HepG2 (cell line): Measurements from ENCODE around the gene RNASE13. TPM values are rescaled to one million over a fixed set of nuclear protein-coding genes. Genes with fewer than 3 reads are reported as not detected.

Source experiments
- HOXA9 ChIP-seq: sonication (generic); formaldehyde crosslinking; IDR thresholded peaks from 2 replicates; pipeline ENCODE4 v1.8.1; 2022; ENCODE audit warnings: missing genetic modification reagents, mild to moderate bottlenecking, moderate library complexity, borderline replicate concordance
- MED13 ChIP-seq: sonication (generic); formaldehyde crosslinking; IDR thresholded peaks from 2 replicates; pipeline ENCODE4 v1.5.0; 2020; ENCODE audit warnings: missing genetic modification reagents
- MTERF4 ChIP-seq: sonication (generic); formaldehyde crosslinking; IDR thresholded peaks from 2 replicates; pipeline ENCODE4 v1.8.0; 2023; ENCODE audit warnings: mild to moderate bottlenecking, missing genetic modification reagents
- POLR2A ChIP-seq, 2 experiments: IDR thresholded peaks; 2 replicates each; pipeline ENCODE4 v1.6.1; 2011; ENCODE audit warnings: low read depth in 2 of 2, low read length in 2 of 2, mild to moderate bottlenecking in 1 of 2, moderate library complexity in 1 of 2; ENCODE audit not compliant: insufficient read depth in 1 of 2
- PRDM4 ChIP-seq: sonication (generic); formaldehyde crosslinking; IDR thresholded peaks from 2 replicates; pipeline ENCODE4 v1.9.0; 2021; ENCODE audit warnings: missing genetic modification reagents, borderline replicate concordance
- ZNF335 ChIP-seq: sonication (generic); formaldehyde crosslinking; IDR thresholded peaks from 2 replicates; pipeline ENCODE4 v1.4.0; 2020; ENCODE audit warnings: missing genetic modification reagents
- ZNF543 ChIP-seq: sonication (generic); formaldehyde crosslinking; IDR thresholded peaks from 2 replicates; pipeline ENCODE4 v1.4.0; 2020; ENCODE audit warnings: mild to moderate bottlenecking, missing genetic modification reagents
- ZNF598 ChIP-seq: sonication (generic); formaldehyde crosslinking; IDR thresholded peaks from 2 replicates; pipeline ENCODE4 v1.5.1; 2020; ENCODE audit warnings: mild to moderate bottlenecking, missing genetic modification reagents, borderline replicate concordance
- ZNF776 ChIP-seq: sonication (generic); formaldehyde crosslinking; IDR thresholded peaks from 2 replicates; pipeline ENCODE4 v1.4.0; 2020; ENCODE audit warnings: mild to moderate bottlenecking, missing genetic modification reagents
- polyA plus RNA-seq, 8 experiments: library from polyadenylated mRNA; depleted of rRNA in 3 of 8; stranded (reverse) in 7 of 8; unstranded in 1 of 8; fragments of >200 nt; fragmentation: Illumina TruSeq in 4 of 8; extraction: Trizol in 4 of 8; gene quantifications; 2 replicates each; pipeline versions ENCODE4 v1.2.1 to v1.2.3, GENCODE V29; 2011 to 2016; ENCODE audit warnings: low read depth in 4 of 8, missing spikeins in 1 of 8, mixed read lengths in 1 of 8; ENCODE audit not compliant: insufficient read depth in 1 of 8
- total RNA-seq, 5 experiments: library from RNA; depleted of rRNA; stranded (reverse); fragments of >200 nt; fragmentation: Illumina TruSeq; extraction: Trizol; gene quantifications; 2 replicates each; pipeline ENCODE4 v1.2.3, GENCODE V29; 2016; ENCODE audit warnings: low read depth in 1 of 5
- TF ChIP-seq, protein P1 (sequence below): sonication (generic); formaldehyde crosslinking; IDR thresholded peaks from one replicate; pipeline ENCODE4 v1.5.1; 2020; ENCODE audit warnings: mild to moderate bottlenecking, missing genetic modification reagents; ENCODE audit errors: not compliant biosample characterization
- TF ChIP-seq, protein P2 (sequence below): IDR thresholded peaks from 2 replicates; pipeline ENCODE4 v1.6.1; 2016; ENCODE audit warnings: mild to moderate bottlenecking, missing biosample characterization, missing genetic modification reagents
- TF ChIP-seq, protein P3 (sequence below): sonication (generic); formaldehyde crosslinking; IDR thresholded peaks from 2 replicates; pipeline ENCODE4 v1.5.0; 2020; ENCODE audit warnings: mild to moderate bottlenecking, missing genetic modification reagents
- TF ChIP-seq, protein P4 (sequence below): sonication (generic); formaldehyde crosslinking; IDR thresholded peaks from 2 replicates; pipeline ENCODE4 v1.5.0; 2020; ENCODE audit warnings: missing genetic modification reagents

The RNASE13 gene
- total and polyA plus RNA-seq, 2 of the 13 experiments (the other 11 are each of a cell fraction or from before 2014, with no cell fraction given): 1.0 TPM; not detected in 1

DNA sequence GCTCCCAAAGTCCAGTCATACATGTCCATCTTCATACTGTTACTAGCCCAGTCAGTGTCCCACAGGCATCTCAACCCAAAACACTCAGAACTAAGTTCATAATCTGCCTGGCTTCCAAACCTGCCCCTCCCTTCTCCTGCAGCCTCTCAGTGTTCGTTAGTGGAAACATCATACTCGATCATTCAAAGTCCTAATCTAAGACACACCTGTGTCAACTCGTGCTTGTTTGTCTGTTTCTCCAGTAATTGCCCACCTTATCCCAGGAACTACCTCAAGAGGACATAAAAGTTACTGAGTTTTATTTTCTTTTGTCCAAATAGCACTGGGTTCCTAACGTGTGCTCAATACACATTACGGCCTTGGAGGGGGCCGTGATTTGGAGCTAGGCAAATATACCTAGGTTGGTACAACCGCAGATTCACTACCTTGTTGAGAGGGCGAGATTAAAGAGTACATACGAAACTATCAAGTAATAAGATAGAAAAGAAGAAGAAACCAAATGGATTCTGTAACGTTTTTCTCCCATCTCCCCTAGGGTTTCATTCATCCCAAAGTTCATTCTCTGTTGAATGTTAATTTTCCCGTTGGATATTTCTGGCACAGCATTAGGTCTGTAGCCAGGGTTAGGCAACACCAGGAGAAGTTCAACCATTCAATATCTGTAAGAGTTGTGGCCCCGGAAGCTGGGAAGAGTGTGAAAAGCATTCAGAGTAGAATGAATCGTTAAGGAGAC lies 26.2 kb upstream of the RNASE13 start (continued):
- TF ChIP-seq, protein P1, sequence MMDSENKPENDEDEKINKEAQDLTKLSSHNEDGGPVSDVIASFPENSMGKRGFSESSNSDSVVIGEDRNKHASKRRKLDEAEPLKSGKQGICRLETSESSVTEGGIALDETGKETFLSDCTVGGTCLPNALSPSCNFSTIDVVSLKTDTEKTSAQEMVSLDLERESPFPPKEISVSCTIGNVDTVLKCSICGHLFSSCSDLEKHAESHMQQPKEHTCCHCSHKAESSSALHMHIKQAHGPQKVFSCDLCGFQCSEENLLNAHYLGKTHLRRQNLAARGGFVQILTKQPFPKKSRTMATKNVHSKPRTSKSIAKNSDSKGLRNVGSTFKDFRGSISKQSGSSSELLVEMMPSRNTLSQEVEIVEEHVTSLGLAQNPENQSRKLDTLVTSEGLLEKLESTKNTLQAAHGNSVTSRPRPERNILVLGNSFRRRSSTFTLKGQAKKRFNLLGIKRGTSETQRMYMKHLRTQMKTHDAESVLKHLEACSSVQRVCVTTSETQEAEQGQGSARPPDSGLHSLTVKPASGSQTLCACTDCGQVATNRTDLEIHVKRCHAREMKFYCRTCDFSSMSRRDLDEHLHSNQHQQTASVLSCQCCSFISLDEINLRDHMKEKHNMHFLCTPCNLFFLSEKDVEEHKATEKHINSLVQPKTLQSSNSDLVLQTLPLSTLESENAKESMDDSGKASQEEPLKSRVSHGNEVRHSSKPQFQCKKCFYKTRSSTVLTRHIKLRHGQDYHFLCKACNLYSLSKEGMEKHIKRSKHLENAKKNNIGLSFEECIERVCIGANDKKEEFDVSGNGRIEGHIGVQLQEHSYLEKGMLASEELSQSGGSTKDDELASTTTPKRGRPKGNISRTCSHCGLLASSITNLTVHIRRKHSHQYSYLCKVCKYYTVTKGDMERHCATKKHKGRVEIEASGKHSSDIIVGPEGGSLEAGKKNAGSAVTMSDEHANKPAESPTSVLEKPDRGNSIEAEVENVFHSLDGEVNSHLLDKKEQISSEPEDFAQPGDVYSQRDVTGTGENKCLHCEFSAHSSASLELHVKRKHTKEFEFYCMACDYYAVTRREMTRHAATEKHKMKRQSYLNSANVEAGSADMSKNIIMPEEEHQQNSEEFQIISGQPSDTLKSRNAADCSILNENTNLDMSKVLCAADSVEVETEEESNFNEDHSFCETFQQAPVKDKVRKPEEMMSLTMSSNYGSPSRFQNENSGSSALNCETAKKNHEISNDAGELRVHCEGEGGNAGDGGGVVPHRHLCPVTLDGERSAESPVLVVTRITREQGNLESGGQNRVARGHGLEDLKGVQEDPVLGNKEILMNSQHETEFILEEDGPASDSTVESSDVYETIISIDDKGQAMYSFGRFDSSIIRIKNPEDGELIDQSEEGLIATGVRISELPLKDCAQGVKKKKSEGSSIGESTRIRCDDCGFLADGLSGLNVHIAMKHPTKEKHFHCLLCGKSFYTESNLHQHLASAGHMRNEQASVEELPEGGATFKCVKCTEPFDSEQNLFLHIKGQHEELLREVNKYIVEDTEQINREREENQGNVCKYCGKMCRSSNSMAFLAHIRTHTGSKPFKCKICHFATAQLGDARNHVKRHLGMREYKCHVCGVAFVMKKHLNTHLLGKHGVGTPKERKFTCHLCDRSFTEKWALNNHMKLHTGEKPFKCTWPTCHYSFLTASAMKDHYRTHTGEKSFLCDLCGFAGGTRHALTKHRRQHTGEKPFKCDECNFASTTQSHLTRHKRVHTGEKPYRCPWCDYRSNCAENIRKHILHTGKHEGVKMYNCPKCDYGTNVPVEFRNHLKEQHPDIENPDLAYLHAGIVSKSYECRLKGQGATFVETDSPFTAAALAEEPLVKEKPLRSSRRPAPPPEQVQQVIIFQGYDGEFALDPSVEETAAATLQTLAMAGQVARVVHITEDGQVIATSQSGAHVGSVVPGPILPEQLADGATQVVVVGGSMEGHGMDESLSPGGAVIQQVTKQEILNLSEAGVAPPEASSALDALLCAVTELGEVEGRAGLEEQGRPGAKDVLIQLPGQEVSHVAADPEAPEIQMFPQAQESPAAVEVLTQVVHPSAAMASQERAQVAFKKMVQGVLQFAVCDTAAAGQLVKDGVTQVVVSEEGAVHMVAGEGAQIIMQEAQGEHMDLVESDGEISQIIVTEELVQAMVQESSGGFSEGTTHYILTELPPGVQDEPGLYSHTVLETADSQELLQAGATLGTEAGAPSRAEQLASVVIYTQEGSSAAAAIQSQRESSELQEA: no peak
- TF ChIP-seq HOXA9 (CRISPR knock-in tag): no peak
- TF ChIP-seq, protein P2, sequence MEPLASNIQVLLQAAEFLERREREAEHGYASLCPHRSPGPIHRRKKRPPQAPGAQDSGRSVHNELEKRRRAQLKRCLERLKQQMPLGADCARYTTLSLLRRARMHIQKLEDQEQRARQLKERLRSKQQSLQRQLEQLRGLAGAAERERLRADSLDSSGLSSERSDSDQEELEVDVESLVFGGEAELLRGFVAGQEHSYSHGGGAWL: no peak
- TF ChIP-seq, protein P3, sequence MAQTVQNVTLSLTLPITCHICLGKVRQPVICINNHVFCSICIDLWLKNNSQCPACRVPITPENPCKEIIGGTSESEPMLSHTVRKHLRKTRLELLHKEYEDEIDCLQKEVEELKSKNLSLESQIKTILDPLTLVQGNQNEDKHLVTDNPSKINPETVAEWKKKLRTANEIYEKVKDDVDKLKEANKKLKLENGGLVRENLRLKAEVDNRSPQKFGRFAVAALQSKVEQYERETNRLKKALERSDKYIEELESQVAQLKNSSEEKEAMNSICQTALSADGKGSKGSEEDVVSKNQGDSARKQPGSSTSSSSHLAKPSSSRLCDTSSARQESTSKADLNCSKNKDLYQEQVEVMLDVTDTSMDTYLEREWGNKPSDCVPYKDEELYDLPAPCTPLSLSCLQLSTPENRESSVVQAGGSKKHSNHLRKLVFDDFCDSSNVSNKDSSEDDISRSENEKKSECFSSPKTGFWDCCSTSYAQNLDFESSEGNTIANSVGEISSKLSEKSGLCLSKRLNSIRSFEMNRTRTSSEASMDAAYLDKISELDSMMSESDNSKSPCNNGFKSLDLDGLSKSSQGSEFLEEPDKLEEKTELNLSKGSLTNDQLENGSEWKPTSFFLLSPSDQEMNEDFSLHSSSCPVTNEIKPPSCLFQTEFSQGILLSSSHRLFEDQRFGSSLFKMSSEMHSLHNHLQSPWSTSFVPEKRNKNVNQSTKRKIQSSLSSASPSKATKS (CRISPR knock-in tag): no peak
- no peak for TF ChIP-seq POLR2A (IDR thresholded peaks at IDR 0.05; ENCODE audit: insufficient read depth in 1 of 2, low read depth in 2 of 2, low read length in 2 of 2)
- TF ChIP-seq, protein P4, sequence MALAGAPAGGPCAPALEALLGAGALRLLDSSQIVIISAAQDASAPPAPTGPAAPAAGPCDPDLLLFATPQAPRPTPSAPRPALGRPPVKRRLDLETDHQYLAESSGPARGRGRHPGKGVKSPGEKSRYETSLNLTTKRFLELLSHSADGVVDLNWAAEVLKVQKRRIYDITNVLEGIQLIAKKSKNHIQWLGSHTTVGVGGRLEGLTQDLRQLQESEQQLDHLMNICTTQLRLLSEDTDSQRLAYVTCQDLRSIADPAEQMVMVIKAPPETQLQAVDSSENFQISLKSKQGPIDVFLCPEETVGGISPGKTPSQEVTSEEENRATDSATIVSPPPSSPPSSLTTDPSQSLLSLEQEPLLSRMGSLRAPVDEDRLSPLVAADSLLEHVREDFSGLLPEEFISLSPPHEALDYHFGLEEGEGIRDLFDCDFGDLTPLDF (CRISPR knock-in tag): no peak
- TF ChIP-seq ZNF776 (CRISPR knock-in tag): no peak
- TF ChIP-seq ZNF543 (CRISPR knock-in tag): no peak
- no peak for TF ChIP-seq ZNF335
- no peak for TF ChIP-seq PRDM4 (CRISPR knock-in tag)
- TF ChIP-seq ZNF598 (CRISPR knock-in tag): no peak
- no peak for TF ChIP-seq MED13 (CRISPR knock-in tag)
- TF ChIP-seq MTERF4: 0 out of 2 replicates have a peak, but pooled peaks have one; percentile 37
